GM23248 (cell line): ENCODE results near the gene ANKRD52. TPM values are rescaled to one million over a fixed set of nuclear protein-coding genes. Genes with fewer than 3 reads are reported as not detected.

Source experiments
- DNase-seq: peaks from one replicate; pipeline ENCODE4 v3.0.0-alpha.2; 2015
- H2AFZ ChIP-seq: fragments of 200-600 bp; sonication (generic); 2 replicates; pipeline ENCODE4 v1.6.1; 2016; ENCODE audit warnings: antibody characterized with exemption
- H3F3A ChIP-seq: fragments of 200-600 bp; sonication (generic); 2 replicates; pipeline ENCODE4 v1.6.1; 2016; ENCODE audit warnings: mild to moderate bottlenecking, antibody characterized with exemption, mixed run types; ENCODE audit not compliant: insufficient read depth
- H3K27ac ChIP-seq: fragments of 200-600 bp; sonication (generic); 2 replicates; pipeline ENCODE4 v1.5.1; 2016; ENCODE audit warnings: mild to moderate bottlenecking
- H3K27me3 ChIP-seq: fragments of 200-600 bp; sonication (generic); replicated peaks from 2 replicates; pipeline ENCODE4 v1.6.1; 2016; ENCODE audit warnings: mild to moderate bottlenecking; ENCODE audit not compliant: insufficient read depth
- H3K36me3 ChIP-seq: fragments of 200-600 bp; sonication (generic); 2 replicates; pipeline ENCODE4 v1.6.1; 2016; ENCODE audit warnings: low read depth, mild to moderate bottlenecking
- H3K4me1 ChIP-seq: fragments of 200-600 bp; sonication (generic); 2 replicates; pipeline ENCODE4 v1.6.1; 2016; ENCODE audit warnings: mild to moderate bottlenecking; ENCODE audit not compliant: insufficient read depth
- H3K4me2 ChIP-seq: fragments of 200-600 bp; sonication (generic); one replicate; pipeline ENCODE4 v1.6.1; 2016; ENCODE audit warnings: mild to moderate bottlenecking; ENCODE audit not compliant: unreplicated experiment
- H3K4me3 ChIP-seq: fragments of 200-600 bp; sonication (generic); 2 replicates; pipeline ENCODE4 v1.5.1; 2016; ENCODE audit warnings: mild to moderate bottlenecking
- H3K79me2 ChIP-seq: fragments of 200-600 bp; sonication (generic); 2 replicates; pipeline ENCODE4 v1.6.1; 2016; ENCODE audit warnings: mild to moderate bottlenecking; ENCODE audit not compliant: insufficient read depth
- H3K9ac ChIP-seq: fragments of 200-600 bp; sonication (generic); 2 replicates; pipeline ENCODE4 v1.6.1; 2016; ENCODE audit warnings: mild to moderate bottlenecking
- H3K9me2 ChIP-seq: fragments of 200-600 bp; sonication (generic); 2 replicates; pipeline ENCODE4 v1.6.1; 2016; ENCODE audit warnings: mixed run types, mild to moderate bottlenecking, moderate library complexity; ENCODE audit not compliant: insufficient read depth
- H3K9me3 ChIP-seq: fragments of 200-600 bp; sonication (generic); one replicate; pipeline ENCODE4 v1.6.1; 2017; ENCODE audit warnings: low read depth
- H4K20me1 ChIP-seq: fragments of 200-600 bp; sonication (generic); 2 replicates; pipeline ENCODE4 v1.6.0; 2016; ENCODE audit not compliant: insufficient read depth
- EZH2 ChIP-seq: fragments of 200-600 bp; sonication (generic); IDR thresholded peaks from 2 replicates; pipeline ENCODE4 v1.6.1; 2018; ENCODE audit warnings: antibody characterized with exemption, mild to moderate bottlenecking; ENCODE audit not compliant: insufficient read depth, poor library complexity, severe bottlenecking
- EZH2phosphoT487 ChIP-seq: fragments of 200-600 bp; sonication (generic); IDR thresholded peaks from 2 replicates; pipeline ENCODE4 v1.6.1; 2018; ENCODE audit warnings: antibody characterized with exemption, moderate library complexity, mild to moderate bottlenecking, low read depth; ENCODE audit not compliant: insufficient read depth
- WGBS, 2 experiments: methylation state at CpG; one replicate each; pipeline ENCODE4 v1.1.6; 2015 to 2017; ENCODE audit warnings: low lambda C conversion rate in 2 of 2, low coverage in 1 of 2; ENCODE audit errors: missing lambda C conversion rate in 2 of 2; 5-methylcytosine and 5-hydroxymethylcytosine counted together
- in situ Hi-C: fragments of 300-500 bp; cut with MboI; formaldehyde crosslinking; loops from 2 replicates; pipeline ENCODE4 v1.15.0; 2020
- polyA plus RNA-seq: library from polyadenylated mRNA; unstranded; fragments of >200 nt; fragmentation: Nextera tagmentation; extraction: Ambion mirVana; gene quantifications from 2 replicates; pipeline ENCODE4 v1.2.1, GENCODE V29; 2016
- total RNA-seq: library from RNA; depleted of rRNA; stranded (reverse); fragments of >200 nt; shearing (Covaris generic); gene quantifications from 2 replicates; pipeline ENCODE4 v1.2.3, GENCODE V29; 2014

The ANKRD52 gene
- total and polyA plus RNA-seq, 2 experiments from 2014 or later = 24.5 to 61.7 TPM

DNA sequence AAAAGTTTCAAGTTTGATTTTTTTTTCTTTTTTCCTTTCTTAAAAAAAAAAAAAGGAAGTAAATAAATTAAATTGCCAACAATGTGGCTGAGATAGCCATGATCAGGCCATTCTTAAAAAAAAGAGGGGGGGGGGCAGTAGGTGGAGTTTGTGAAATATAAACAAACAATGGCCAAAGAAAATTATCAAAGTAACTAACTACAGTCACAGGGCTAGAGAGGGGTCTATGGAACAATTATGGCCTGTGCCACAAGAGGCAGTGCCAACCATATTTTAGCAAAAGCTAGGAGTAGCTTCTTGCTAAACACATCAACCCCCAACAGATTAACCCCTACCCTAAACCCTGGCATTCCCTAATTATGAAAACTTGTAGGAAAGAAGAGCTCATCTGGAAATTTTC, 52.7 kb downstream of the ANKRD52 start:
- peaks cover 47% of the 10 kb centered on the region for H3F3A ChIP-seq
- H3K27me3 ChIP-seq = no peaks in the 10 kb centered on the region
- in situ Hi-C loops = no loop called here
- no peaks in the 10 kb centered on the region for H3K9me3 ChIP-seq
- no peak for DNase-seq
- H3K9ac ChIP-seq = no peak overlapping the region
- no peaks in the 10 kb centered on the region for H3K9me2 ChIP-seq
- H3K4me1 ChIP-seq = peaks cover 8% of the 10 kb centered on the region
- no peak for TF ChIP-seq EZH2
- TF ChIP-seq EZH2phosphoT487 = no peak
- H3K4me3 ChIP-seq = no peak overlapping the region
- H3K4me2 ChIP-seq = no peak overlapping the region
- H3K79me2 ChIP-seq = 0 out of 2 replicates have a peak, but pooled peaks cover 5% of the 10 kb centered on the region
- no peaks in the 10 kb centered on the region for H4K20me1 ChIP-seq
- no peak overlapping the region for H3K27ac ChIP-seq
- peaks cover 53% of the 10 kb centered on the region for H3K36me3 ChIP-seq
- H2AFZ ChIP-seq = no peak overlapping the region

DNA sequence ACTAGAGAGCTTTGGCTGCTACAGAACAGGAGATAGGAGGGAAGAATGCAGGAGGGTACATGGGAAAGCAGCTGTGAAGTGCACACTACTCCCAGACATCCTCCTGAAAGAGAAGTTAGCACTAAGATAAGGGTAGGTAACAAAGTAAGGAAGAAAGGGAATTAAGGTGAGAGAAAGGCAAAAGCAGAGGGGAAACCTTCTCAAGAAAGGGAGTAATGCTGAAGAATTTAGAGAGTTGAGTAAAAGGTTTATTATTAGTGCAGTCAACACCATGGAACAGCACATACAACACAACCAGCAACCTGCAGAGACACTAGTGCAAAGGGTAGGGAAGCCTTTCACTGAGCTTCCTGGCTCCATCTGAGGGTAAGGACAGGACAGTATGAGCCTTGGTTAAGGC, 53.9 kb downstream of the ANKRD52 start:
- in situ Hi-C loops = no loop called here
- Histone ChIP-seq H3K79me2 (0 out of 2 replicates have a peak, but pooled peaks cover 5% of the 10 kb centered on the region), H3F3A (peaks cover 43% of the 10 kb centered on the region), H4K20me1 (no peaks in the 10 kb centered on the region), H3K9me3 (no peaks in the 10 kb centered on the region), H3K9ac (no peak overlapping the region), H3K9me2 (no peaks in the 10 kb centered on the region), H3K4me1 (peaks cover 8% of the 10 kb centered on the region), H3K4me2 (no peak overlapping the region), H3K36me3 (peaks cover 43% of the 10 kb centered on the region), H2AFZ (no peak overlapping the region), H3K27ac (no peak overlapping the region), H3K27me3 (no peaks in the 10 kb centered on the region), H3K4me3 (no peak overlapping the region)
- no peak for TF ChIP-seq EZH2phosphoT487
- no peak for TF ChIP-seq EZH2
- no peak for DNase-seq

DNA sequence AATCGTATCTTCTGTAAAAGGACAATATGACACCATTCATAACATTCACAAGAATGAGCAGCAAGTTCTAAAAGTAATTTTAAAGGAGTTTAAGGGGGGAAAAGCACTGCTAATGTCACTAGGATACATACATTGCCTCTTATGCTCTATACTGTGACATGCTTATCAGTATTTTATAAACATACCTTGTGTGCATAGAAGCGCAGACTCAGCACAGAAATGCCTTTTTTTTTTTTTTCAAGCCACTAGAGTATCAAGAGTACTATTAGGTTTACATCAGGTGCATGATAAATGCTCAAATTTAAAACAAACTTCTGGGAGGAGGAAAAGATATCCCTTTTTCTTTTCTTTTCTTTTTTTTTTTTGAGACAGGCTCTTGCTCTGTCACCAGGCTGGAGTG, 55.3 kb downstream of the ANKRD52 start:
- Histone ChIP-seq H2AFZ (no peak overlapping the region), H3K9ac (no peak overlapping the region), H3K27me3 (no peaks in the 10 kb centered on the region), H4K20me1 (no peaks in the 10 kb centered on the region), H3K9me3 (no peaks in the 10 kb centered on the region), H3K36me3 (peaks cover 36% of the 10 kb centered on the region), H3K9me2 (no peaks in the 10 kb centered on the region), H3K4me3 (no peak overlapping the region), H3K27ac (no peak overlapping the region), H3K4me2 (no peak overlapping the region), H3K79me2 (0 out of 2 replicates have a peak, but pooled peaks cover 5% of the 10 kb centered on the region), H3F3A (peaks cover 43% of the 10 kb centered on the region), H3K4me1 (peaks cover 17% of the 10 kb centered on the region)
- TF ChIP-seq EZH2 (no peak), EZH2phosphoT487 (no peak)
- DNase-seq = no peak
- 51 to 54% methylated on average over 2 of the region's 2 CpGs for WGBS, 2 experiments
- in situ Hi-C loops = no loop called here

DNA sequence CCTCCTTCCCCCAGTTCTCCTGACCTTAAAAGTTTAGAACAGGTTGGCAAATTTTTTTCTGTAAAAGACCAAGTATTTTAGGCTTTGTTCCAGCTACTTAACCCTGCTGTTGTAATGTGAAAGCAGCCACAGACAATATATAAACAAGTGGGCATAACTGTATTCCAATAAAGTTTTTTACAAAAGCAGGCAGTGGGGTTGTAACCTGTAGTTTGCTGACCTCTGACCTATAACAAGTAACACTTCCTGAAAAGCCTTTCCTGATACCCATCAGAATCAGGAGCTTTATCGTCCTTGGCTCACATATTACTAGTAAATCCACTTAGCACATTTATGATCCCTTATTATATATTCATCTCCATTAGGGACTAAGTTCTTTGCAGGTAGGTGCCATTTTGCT, 55.8 kb downstream of the ANKRD52 start:
- H3K4me2 ChIP-seq = no peak overlapping the region
- H4K20me1 ChIP-seq = no peaks in the 10 kb centered on the region
- no peaks in the 10 kb centered on the region for H3K27me3 ChIP-seq
- no peak overlapping the region for H2AFZ ChIP-seq
- no peaks in the 10 kb centered on the region for H3K9me2 ChIP-seq
- TF ChIP-seq EZH2 = no peak
- no peak for TF ChIP-seq EZH2phosphoT487
- in situ Hi-C loops = no loop called here
- no peak overlapping the region for H3K9ac ChIP-seq
- H3K4me3 ChIP-seq = no peak overlapping the region
- H3K9me3 ChIP-seq = no peaks in the 10 kb centered on the region
- peaks cover 43% of the 10 kb centered on the region for H3F3A ChIP-seq
- 57 to 62% methylated on average over 1 of the region's 1 CpG for WGBS, 2 experiments
- H3K79me2 ChIP-seq = 0 out of 2 replicates have a peak, but pooled peaks cover 5% of the 10 kb centered on the region
- no peak overlapping the region for H3K27ac ChIP-seq
- peaks cover 15% of the 10 kb centered on the region for H3K4me1 ChIP-seq
- no peak for DNase-seq
- H3K36me3 ChIP-seq = peaks cover 31% of the 10 kb centered on the region

DNA sequence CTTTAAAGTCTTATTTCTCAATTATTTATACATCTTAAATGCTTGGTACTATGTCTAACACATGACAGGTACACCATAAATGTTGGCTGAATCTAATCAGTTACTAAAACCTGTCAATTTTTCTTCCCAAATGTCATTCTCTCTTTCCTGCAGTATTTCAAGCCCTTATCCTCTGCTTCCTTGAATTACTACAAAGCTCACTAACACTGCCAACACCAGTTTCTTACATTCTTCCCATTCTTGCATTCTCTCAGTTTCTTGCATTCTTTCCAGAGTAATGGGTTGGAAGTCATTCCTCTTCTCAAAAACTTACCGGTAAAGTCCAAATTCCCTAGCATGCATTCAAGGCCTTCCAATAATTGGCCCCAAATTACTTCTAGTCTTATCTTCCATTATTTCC, 59.3 kb downstream of the ANKRD52 start:
- DNase-seq = no peak
- Histone ChIP-seq H3K36me3 (0 out of 2 replicates have a peak, but pooled peaks cover 1% of the 10 kb centered on the region), H4K20me1 (no peaks in the 10 kb centered on the region), H3K9me3 (no peaks in the 10 kb centered on the region), H3K4me1 (peaks cover 13% of the 10 kb centered on the region), H3K4me3 (no peak overlapping the region), H3K4me2 (no peak overlapping the region), H3K9ac (no peak overlapping the region), H2AFZ (no peak overlapping the region), H3K27me3 (no peaks in the 10 kb centered on the region), H3K9me2 (no peaks in the 10 kb centered on the region), H3K27ac (no peak overlapping the region), H3K79me2 (no peaks in the 10 kb centered on the region), H3F3A (peaks cover 47% of the 10 kb centered on the region)
- in situ Hi-C loops = no loop called here
- TF ChIP-seq EZH2 = no peak
- WGBS, 2 experiments = 20 to 29% methylated on average over 1 of the region's 1 CpG
